A673 (cell line): Measurements from ENCODE around the gene SPIRE1. TPM values are rescaled to one million over a fixed set of nuclear protein-coding genes. Genes with fewer than 3 reads are reported as not detected.

Experiments
- BruUV-seq: library from RNA; stranded (reverse); fragments of 400-500 nt; replicated peaks from 2 replicates; lab custom pipeline; 2021; lab: Mats Ljungman, UMichigan
- CTCF ChIA-PET: fragments of 300-600 bp; sonication (Branson Sonifier 250); formaldehyde crosslinking; loops from one replicate; lab custom pipeline; 2022; ENCODE audit warnings: antibody characterized with exemption; lab: Charles Lee
- POLR2A ChIA-PET: fragments of 300-600 bp; sonication (Branson Sonifier 250); formaldehyde crosslinking; loops from one replicate; lab custom pipeline; 2022; ENCODE audit warnings: antibody characterized with exemption; ENCODE audit not compliant: low non-redundant PET; lab: Charles Lee
- DNase-seq: peaks from one replicate; pipeline ENCODE4 v3.0.0-alpha.2; 2015; ENCODE audit warnings: low spot score
- H3K27ac ChIP-seq: fragments of 200-600 bp; sonication (generic); 2 replicates; pipeline ENCODE4 v1.5.1; 2016; ENCODE audit warnings: mixed run types, low read depth, mild to moderate bottlenecking, mixed read lengths, antibody characterized with exemption, low read length; ENCODE audit not compliant: poor library complexity, severe bottlenecking
- H3K27me3 ChIP-seq: fragments of 200-600 bp; sonication (generic); replicated peaks from 2 replicates; pipeline ENCODE4 v1.6.1; 2017; ENCODE audit warnings: mixed run types, low read depth, mild to moderate bottlenecking, mixed read lengths, antibody characterized with exemption, low read length; ENCODE audit not compliant: insufficient read depth, poor library complexity
- H3K36me3 ChIP-seq: fragments of 200-600 bp; sonication (generic); 2 replicates; pipeline ENCODE4 v1.6.1; 2016; ENCODE audit warnings: mixed run types, mild to moderate bottlenecking, mixed read lengths, antibody characterized with exemption, low read length; ENCODE audit not compliant: insufficient read depth, poor library complexity, severe bottlenecking
- H3K4me1 ChIP-seq: fragments of 200-600 bp; sonication (generic); 2 replicates; pipeline ENCODE4 v1.6.1; 2017; ENCODE audit warnings: mixed run types, mild to moderate bottlenecking, mixed read lengths, antibody characterized with exemption, low read length; ENCODE audit not compliant: insufficient read depth, poor library complexity, severe bottlenecking
- H3K4me3 ChIP-seq: fragments of 200-600 bp; sonication (generic); 2 replicates; pipeline ENCODE4 v1.5.1; 2016; ENCODE audit warnings: low read depth, mixed run types, mild to moderate bottlenecking, mixed read lengths, low read length; ENCODE audit not compliant: poor library complexity, severe bottlenecking
- H3K9me3 ChIP-seq: fragments of 200-600 bp; sonication (generic); 2 replicates; pipeline ENCODE4 v1.6.1; 2016; ENCODE audit warnings: mixed run types, low read depth, mild to moderate bottlenecking, mixed read lengths, antibody characterized with exemption, low read length; ENCODE audit not compliant: poor library complexity, severe bottlenecking
- EZH2 ChIP-seq: fragments of 200-600 bp; sonication (generic); IDR thresholded peaks from 2 replicates; pipeline ENCODE4 v1.6.1; 2017; ENCODE audit warnings: borderline replicate concordance, low read depth, mild to moderate bottlenecking, mixed read lengths, antibody characterized with exemption, low read length; ENCODE audit not compliant: poor library complexity, severe bottlenecking
- intact Hi-C: fragments of 100-400 bp; cut with micrococcal nuclease; formaldehyde crosslinking; loops from one replicate; pipeline ENCODE4 v1.10.0; 2022; ENCODE audit not compliant: unreplicated experiment
- total RNA-seq: library from RNA; stranded (reverse); gene quantifications from 2 replicates; pipeline ENCODE4 v1.2.3, GENCODE V29; 2021
- TF ChIP-seq, protein P1 (sequence below): fragments of 300-800, 200-600 bp; sonication (generic); conservative IDR thresholded peaks from 2 replicates; pipeline ENCODE4 v1.5.1; 2017; ENCODE audit warnings: low read depth, mild to moderate bottlenecking, antibody characterized with exemption, low read length, moderate library complexity, mixed read lengths

The SPIRE1 gene
- total RNA-seq, 1 experiment from 2014 or later: 18.1 TPM

DNA sequence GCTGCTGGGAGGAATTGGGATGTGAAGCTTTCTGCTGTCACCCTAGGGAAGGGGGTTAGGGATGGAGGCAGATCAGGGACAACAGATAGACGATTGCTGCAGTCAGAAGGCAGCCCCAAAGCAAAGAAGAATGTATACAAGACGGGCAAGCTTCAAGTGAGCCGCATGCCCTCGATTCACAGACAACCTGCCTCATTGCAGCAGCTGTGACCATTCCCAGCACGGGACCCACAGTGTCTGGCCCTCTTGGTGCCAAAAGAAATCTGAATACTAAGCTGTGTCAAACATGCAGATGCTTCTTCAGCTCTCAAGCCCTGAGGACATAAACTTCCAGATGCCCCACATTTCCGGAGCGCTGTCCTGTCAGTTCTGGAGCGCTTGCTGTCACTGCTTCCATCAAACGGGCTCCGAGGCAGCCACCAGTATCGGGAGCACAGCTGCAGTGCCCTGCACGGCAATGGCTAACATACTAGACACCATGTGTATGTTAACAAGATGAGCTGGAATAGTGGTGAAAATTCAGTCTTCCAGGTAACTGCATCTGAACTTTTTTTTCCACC, 216.4 kb downstream of the SPIRE1 start:
- Histone ChIP-seq H3K4me3 (no peak overlapping the region), H3K4me1 (no peaks in the 10 kb centered on the region), H3K27me3 (no peaks in the 10 kb centered on the region), H3K27ac (no peak overlapping the region), H3K9me3 (no peaks in the 10 kb centered on the region), H3K36me3 (peaks cover 5% of the 10 kb centered on the region)
- BruUV-seq: no TSS peak
- DNase-seq: no peak
- intact Hi-C loops: no loop called here
- ChIA-PET POLR2A (no interaction called here), CTCF (no interaction called here)
- TF ChIP-seq EZH2: no peak
- TF ChIP-seq, protein P1, sequence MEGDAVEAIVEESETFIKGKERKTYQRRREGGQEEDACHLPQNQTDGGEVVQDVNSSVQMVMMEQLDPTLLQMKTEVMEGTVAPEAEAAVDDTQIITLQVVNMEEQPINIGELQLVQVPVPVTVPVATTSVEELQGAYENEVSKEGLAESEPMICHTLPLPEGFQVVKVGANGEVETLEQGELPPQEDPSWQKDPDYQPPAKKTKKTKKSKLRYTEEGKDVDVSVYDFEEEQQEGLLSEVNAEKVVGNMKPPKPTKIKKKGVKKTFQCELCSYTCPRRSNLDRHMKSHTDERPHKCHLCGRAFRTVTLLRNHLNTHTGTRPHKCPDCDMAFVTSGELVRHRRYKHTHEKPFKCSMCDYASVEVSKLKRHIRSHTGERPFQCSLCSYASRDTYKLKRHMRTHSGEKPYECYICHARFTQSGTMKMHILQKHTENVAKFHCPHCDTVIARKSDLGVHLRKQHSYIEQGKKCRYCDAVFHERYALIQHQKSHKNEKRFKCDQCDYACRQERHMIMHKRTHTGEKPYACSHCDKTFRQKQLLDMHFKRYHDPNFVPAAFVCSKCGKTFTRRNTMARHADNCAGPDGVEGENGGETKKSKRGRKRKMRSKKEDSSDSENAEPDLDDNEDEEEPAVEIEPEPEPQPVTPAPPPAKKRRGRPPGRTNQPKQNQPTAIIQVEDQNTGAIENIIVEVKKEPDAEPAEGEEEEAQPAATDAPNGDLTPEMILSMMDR: no peak

DNA sequence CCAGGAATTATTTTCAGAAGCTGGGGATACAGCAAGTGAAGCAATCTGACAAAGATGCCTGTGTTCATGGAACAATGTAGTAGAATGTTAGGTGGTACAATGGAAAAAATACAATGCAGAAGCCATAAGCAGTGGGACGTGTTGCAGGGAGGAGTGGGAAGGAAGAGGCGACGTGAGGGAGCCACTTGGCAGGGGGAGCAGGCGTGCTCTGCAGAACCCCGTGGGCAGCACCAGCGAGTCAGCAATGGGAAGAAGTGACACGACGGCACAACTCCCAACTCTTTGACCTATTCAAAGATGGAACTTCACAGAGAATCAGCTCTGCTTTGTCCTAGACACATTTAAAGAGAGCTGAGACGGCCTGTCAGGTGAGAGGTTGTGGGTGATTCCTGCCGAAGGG, 219.7 kb downstream of the SPIRE1 start:
- no peak for TF ChIP-seq EZH2
- TF ChIP-seq, protein P1: no peak
- no peak overlapping the region for H3K27ac ChIP-seq
- H3K36me3 ChIP-seq: no peaks in the 10 kb centered on the region
- CTCF ChIA-PET: no interaction called here
- no peaks in the 10 kb centered on the region for H3K27me3 ChIP-seq
- no peak overlapping the region for H3K4me3 ChIP-seq
- H3K4me1 ChIP-seq: no peaks in the 10 kb centered on the region
- BruUV-seq: no TSS peak
- no peak for DNase-seq
- H3K9me3 ChIP-seq: no peaks in the 10 kb centered on the region
- POLR2A ChIA-PET: no interaction called here
- intact Hi-C loops: no loop called here

DNA sequence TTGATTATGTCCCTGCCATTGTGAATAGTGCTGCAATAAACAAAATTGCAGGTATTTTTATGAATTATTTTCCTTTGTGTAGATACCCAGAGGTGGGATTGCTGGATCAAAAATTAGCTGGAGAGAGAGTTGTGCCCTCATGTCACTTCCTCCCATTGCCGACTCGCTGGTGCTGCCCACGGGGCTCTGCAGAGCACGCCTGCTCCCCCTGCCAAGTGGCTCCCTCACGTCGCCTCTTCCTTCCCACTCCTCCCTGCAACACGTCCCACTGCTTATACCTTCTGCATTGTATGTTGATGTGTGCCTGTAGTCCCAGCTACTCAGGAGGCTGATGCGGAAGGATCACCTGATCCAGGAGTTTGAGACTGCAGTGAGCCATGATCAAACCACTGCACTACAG, 222.0 kb downstream of the SPIRE1 start:
- ChIA-PET POLR2A (no interaction called here), CTCF (no interaction called here)
- Histone ChIP-seq H3K9me3 (no peaks in the 10 kb centered on the region), H3K27ac (no peak overlapping the region), H3K4me3 (no peak overlapping the region), H3K36me3 (peaks cover 3% of the 10 kb centered on the region), H3K4me1 (no peaks in the 10 kb centered on the region), H3K27me3 (no peaks in the 10 kb centered on the region)
- no peak for TF ChIP-seq EZH2
- TF ChIP-seq, protein P1: no peak
- intact Hi-C loops: no loop called here
- DNase-seq: no peak
- BruUV-seq: no TSS peak
